RWPE1 (cell line): ENCODE results near the gene SLC17A1.
A peak's percentile ranks its signal among the peaks of the same experiment; 100 is the strongest.

Source experiments
- CTCF ChIA-PET: fragments of 350-600 bp; sonication (Branson Sonifier 250); formaldehyde crosslinking; extraction: SDS; loops from one replicate; lab custom pipeline; 2021; lab: Yijun Ruan, JAX
- POLR2A ChIA-PET: fragments of 400-600 bp; formaldehyde crosslinking; extraction: SDS; loops from one replicate; lab custom pipeline; 2020; ENCODE audit warnings: antibody characterized with exemption; ENCODE audit not compliant: low non-redundant PET; lab: Yijun Ruan, JAX
- DNase-seq: peaks from one replicate; pipeline ENCODE4 v3.0.0; 2012; ENCODE audit warnings: low spot score
- H3K27ac ChIP-seq: fragments of 450-650 bp; 2 replicates; pipeline ENCODE4 v1.5.1; 2017
- TF ChIP-seq, protein P1 (sequence below): fragments of 450-650 bp; conservative IDR thresholded peaks from 2 replicates; pipeline ENCODE4 v1.5.1; 2017; ENCODE audit warnings: low read depth, mild to moderate bottlenecking

The SLC17A1 gene

DNA sequence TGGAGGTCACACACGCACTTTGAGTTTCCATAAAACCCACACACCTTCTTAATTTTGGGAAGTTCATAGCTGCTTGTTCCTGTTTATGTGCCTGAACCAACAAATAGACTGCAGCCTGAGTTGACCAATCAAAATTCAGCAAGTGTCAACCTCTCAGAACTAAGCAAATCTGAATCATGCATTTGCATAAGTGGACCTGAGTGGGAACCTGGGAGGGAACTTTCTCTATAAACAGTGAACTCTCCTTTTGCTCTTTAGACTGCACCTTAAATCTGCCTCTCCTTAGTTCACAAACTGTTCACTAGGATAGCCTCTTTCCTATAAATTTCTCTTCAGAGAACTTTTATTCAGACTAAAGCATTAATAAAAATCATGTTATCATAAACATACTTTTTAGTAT lies 37.9 kb downstream of the SLC17A1 start:
- ChIA-PET POLR2A (no interaction called here), CTCF (no interaction called here)
- H3K27ac ChIP-seq = no peak overlapping the region
- no peak for DNase-seq
- TF ChIP-seq, protein P1, sequence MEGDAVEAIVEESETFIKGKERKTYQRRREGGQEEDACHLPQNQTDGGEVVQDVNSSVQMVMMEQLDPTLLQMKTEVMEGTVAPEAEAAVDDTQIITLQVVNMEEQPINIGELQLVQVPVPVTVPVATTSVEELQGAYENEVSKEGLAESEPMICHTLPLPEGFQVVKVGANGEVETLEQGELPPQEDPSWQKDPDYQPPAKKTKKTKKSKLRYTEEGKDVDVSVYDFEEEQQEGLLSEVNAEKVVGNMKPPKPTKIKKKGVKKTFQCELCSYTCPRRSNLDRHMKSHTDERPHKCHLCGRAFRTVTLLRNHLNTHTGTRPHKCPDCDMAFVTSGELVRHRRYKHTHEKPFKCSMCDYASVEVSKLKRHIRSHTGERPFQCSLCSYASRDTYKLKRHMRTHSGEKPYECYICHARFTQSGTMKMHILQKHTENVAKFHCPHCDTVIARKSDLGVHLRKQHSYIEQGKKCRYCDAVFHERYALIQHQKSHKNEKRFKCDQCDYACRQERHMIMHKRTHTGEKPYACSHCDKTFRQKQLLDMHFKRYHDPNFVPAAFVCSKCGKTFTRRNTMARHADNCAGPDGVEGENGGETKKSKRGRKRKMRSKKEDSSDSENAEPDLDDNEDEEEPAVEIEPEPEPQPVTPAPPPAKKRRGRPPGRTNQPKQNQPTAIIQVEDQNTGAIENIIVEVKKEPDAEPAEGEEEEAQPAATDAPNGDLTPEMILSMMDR = no peak

DNA sequence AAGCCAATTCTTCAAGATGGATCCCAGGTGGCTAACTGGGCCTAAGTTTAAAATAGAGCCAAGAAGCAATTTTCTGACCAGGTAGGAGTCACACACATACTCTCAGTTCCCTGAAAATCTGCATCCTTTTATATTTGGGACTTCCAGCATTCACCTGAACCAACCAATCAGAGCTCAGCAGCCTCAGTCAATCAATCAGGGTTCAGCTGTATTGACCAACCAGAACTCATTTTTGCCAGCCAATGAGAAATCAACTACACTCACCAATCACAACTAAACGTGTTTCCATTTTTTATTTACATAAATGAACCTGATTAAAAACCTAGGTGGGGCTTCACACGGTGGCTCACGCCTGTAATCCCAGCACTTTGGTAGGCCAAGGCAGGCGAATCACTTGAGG lies 39.8 kb downstream of the SLC17A1 start:
- ChIA-PET POLR2A (no interaction called here), CTCF (no interaction called here)
- no peak for DNase-seq
- TF ChIP-seq, protein P1 = no peak
- H3K27ac ChIP-seq = no peak overlapping the region

- no peak overlapping the region for H3K27ac ChIP-seq
- ChIA-PET CTCF (interaction anchor here (0.5 kb wide), 1 partner anchor 234 kb away, joined by 4 read pairs; no protein-coding TSS in a partner anchor), POLR2A (no interaction called here)
- TF ChIP-seq, protein P1 = no peak
- DNase-seq = no peak
These were observed 42.4 kb downstream of the SLC17A1 start for GRCh38 chr6:25789475-25789874.

GRCh38 chr6:25788305-25788922 lies 43.4 kb downstream of the SLC17A1 start:
- POLR2A ChIA-PET = no interaction called here
- H3K27ac ChIP-seq = no peak overlapping the region
- DNase-seq = peak; percentile 33
- CTCF ChIA-PET = interaction anchor here (0.6 kb wide), 1 partner anchor 110 kb away, joined by 3 read pairs; no protein-coding TSS in a partner anchor
- TF ChIP-seq, protein P1 = peak; percentile 23; the same call in 1 of the 2 replicates

- ChIA-PET CTCF (interaction anchor here (0.6 kb wide), 2 partner anchors 103 to 1728 kb away, joined by 3 to 5 read pairs; no protein-coding TSS in a partner anchor), POLR2A (no interaction called here)
- TF ChIP-seq, protein P1 = no peak
- no peak for DNase-seq
- H3K27ac ChIP-seq = no peak overlapping the region
These were observed 44.4 kb downstream of the SLC17A1 start for GRCh38 chr6:25787428-25787827.

GRCh38 chr6:25781134-25781533 lies 50.7 kb downstream of the SLC17A1 start:
- no peak for DNase-seq
- TF ChIP-seq, protein P1 = no peak
- no peak overlapping the region for H3K27ac ChIP-seq
- CTCF ChIA-PET = interaction anchor here (0.6 to 0.7 kb wide), 2 partner anchors 88 to 768 kb away, joined by 3 to 5 read pairs; no protein-coding TSS in a partner anchor
- POLR2A ChIA-PET = no interaction called here
